ENCODE results near the gene POLD3. TPM values are rescaled to one million over a fixed set of nuclear protein-coding genes. Genes with fewer than 3 reads are reported as not detected.

Gene POLD3
- total and polyA plus RNA-seq, 2 of the 8 experiments (the other 6 are each of a cell fraction or from before 2014, with no cell fraction given), result 18.1 to 29.3 TPM

DNA sequence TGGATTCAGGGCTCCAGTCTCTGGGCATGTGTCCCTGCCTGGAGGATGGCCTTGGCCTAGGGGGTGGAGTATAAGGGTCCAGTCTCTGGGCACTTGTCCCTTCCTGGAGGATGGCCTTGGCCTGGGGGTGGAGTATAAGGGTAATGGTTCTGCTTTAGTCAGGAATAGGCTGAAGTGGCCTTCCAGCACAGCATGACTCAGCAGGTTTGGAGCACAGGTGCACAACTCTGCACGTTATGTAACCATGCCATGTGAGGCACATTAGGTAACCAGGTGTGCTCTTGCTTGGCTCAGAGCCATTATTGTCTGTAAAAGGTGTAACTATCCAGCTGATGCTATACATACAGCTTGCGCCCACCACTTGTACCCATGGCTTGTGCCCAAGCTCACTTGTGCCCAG lies 48.4 kb upstream of the POLD3 start:
- Histone ChIP-seq H4K20me1 (replicated peaks in 1 of 2; ENCODE audit: control insufficient read depth in 1 of 2, insufficient read depth in 2 of 2, low read length in 2 of 2) (peaks cover 0 to 3% of the 10 kb centered on the region in 2 experiments), H3K79me1 (ENCODE audit: low read depth, low read length) (no peaks in the 10 kb centered on the region), H3K4me1 (replicated peaks in 1 of 4; ENCODE audit: control insufficient read depth in 3 of 4, insufficient read depth in 4 of 4, low read length in 3 of 4) (no peaks in the 10 kb centered on the region), H3K4me2 (ENCODE audit: insufficient read depth in 1 of 2, low read depth in 2 of 2, low read length in 2 of 2) (no peak overlapping the region), H2BK12ac (ENCODE audit: low read depth, low read length) (no peak overlapping the region), H4K8ac (ENCODE audit: extremely low read depth, insufficient read depth, low read length) (no peak overlapping the region), H3K56ac (replicated peaks; ENCODE audit: insufficient read length, low read depth, low read length) (no peak overlapping the region), H3K79me2 (ENCODE audit: control insufficient read depth in 1 of 2, insufficient read depth in 2 of 2, low read length in 2 of 2) (no peaks in the 10 kb centered on the region), H3K4ac (replicated peaks; ENCODE audit: insufficient read length, low read depth, low read length) (no peak overlapping the region), H2BK5ac (ENCODE audit: low read depth, low read length) (no peak overlapping the region), H3K23ac (ENCODE audit: insufficient read length) (no peak overlapping the region), H3K9me3 (ENCODE audit: insufficient read depth in 2 of 2, low read depth in 1 of 2, low read length in 1 of 2) (peaks cover 23 to 27% of the 10 kb centered on the region in 2 experiments), H3K4me3 (ENCODE audit: extremely low read depth in 1 of 4, insufficient read depth in 2 of 4, low read depth in 3 of 4, low read length in 4 of 4) (no peak overlapping the region), H4K91ac (replicated peaks; ENCODE audit: insufficient read length, low read length) (no peak overlapping the region), H2BK15ac (ENCODE audit: low read length) (no peak overlapping the region), H4K5ac (ENCODE audit: insufficient read length, low read depth, low read length) (no peak overlapping the region), H3K14ac (ENCODE audit: insufficient read length) (no peak overlapping the region), H3K9ac (replicated peaks in 1 of 4; ENCODE audit: extremely low read depth in 1 of 4, low read depth in 3 of 4, low read length in 3 of 4) (no peak overlapping the region), H3K36me3 (ENCODE audit: control insufficient read depth in 2 of 4, insufficient read depth in 4 of 4, low read length in 3 of 4) (no peaks in the 10 kb centered on the region), H2AFZ (ENCODE audit: low read length) (no peak overlapping the region), H2BK20ac (ENCODE audit: low read length) (no peak overlapping the region), H3K27ac (ENCODE audit: low read depth, low read length) (no peak overlapping the region), H3K18ac (ENCODE audit: extremely low read depth, low read length) (no peak overlapping the region), H3K23me2 (ENCODE audit: low read depth, low read length) (no peaks in the 10 kb centered on the region), H2BK120ac (replicated peaks; ENCODE audit: low read depth, low read length) (no peak overlapping the region), H2AK5ac (ENCODE audit: low read depth, low read length) (no peak overlapping the region), H3K27me3 (replicated peaks in 1 of 4; ENCODE audit: control insufficient read depth in 3 of 4, extremely low read depth in 1 of 4, insufficient read depth in 3 of 4, low read length in 3 of 4) (no peaks in the 10 kb centered on the region)
- WGBS, 2 experiments (ENCODE audit: extremely low coverage in 1 of 2, insufficient coverage in 1 of 2, insufficient read length in 1 of 2, insufficient replicate concordance in 2 of 2, low coverage in 1 of 2, low lambda C conversion rate in 2 of 2, missing lambda C conversion rate in 1 of 2), result 91% methylated on average over 2 of the region's 2 CpGs; no CpG with 5 or more reads in 1 of the 2 experiments
- no peak for FAIRE-seq
- ChIA-PET CTCF (ENCODE audit: partially characterized antibody) (interaction anchor here (2.8 kb wide), 1 partner anchor 14 kb away, joined by 7 read pairs; no protein-coding TSS in a partner anchor), POLR2A (ENCODE audit: partially characterized antibody) (no interaction called here)
- no peak for TF ChIP-seq KDM1A (IDR thresholded peaks at IDR 0.05; ENCODE audit: borderline replicate concordance, low read length)
- TF ChIP-seq BRCA1 (IDR thresholded peaks at IDR 0.05; ENCODE audit: low read depth, low read length), result no peak
- DNase-seq (ENCODE audit: low read depth in 1 of 2, low spot score in 2 of 2), result no peak
